GM12891 (cell line): ENCODE results near the gene DENND5B.
A peak's percentile ranks its signal among the peaks of the same experiment; 100 is the strongest.

Experiments used
- DNase-seq: peaks from one replicate; pipeline ENCODE4 v3.0.0; 2011; ENCODE audit warnings: low spot score; ENCODE audit not compliant: insufficient read length
- FAIRE-seq: peaks from 2 replicates; lab custom pipeline; 2011; peaks lifted over from hg19 to GRCh38; lab: Jason Lieb, UNC
- PAX5 ChIP-seq: IDR thresholded peaks from 2 replicates; pipeline ENCODE4 v1.6.1; 2011; ENCODE audit warnings: low read length, moderate library complexity, mild to moderate bottlenecking; ENCODE audit not compliant: insufficient read depth, severe bottlenecking
- POLR2A ChIP-seq: IDR thresholded peaks from 2 replicates; pipeline ENCODE4 v1.6.1; 2011; ENCODE audit warnings: low read depth, low read length, control low read depth
- POLR2AphosphoS5 ChIP-seq: IDR thresholded peaks from 2 replicates; pipeline ENCODE4 v1.6.1; 2011; ENCODE audit warnings: low read depth, low read length, control low read depth
- POU2F2 ChIP-seq: IDR thresholded peaks from 2 replicates; pipeline ENCODE4 v1.6.1; 2011; ENCODE audit warnings: low read depth, mild to moderate bottlenecking, control low read depth, low read length, moderate library complexity
- SPI1 ChIP-seq: IDR thresholded peaks from 2 replicates; pipeline ENCODE4 v1.6.1; 2011; ENCODE audit warnings: low read depth, low read length, control low read depth
- TAF1 ChIP-seq: IDR thresholded peaks from 2 replicates; pipeline ENCODE4 v1.6.1; 2011; ENCODE audit warnings: low read depth, low read length, control low read depth

Gene DENND5B

GRCh38 chr12:31366104-31366621, 224.8 kb downstream of the DENND5B start:
- no peak for TF ChIP-seq POLR2AphosphoS5
- TF ChIP-seq POLR2A = no peak
- no peak for TF ChIP-seq SPI1
- TF ChIP-seq POU2F2 = no peak
- no peak for TF ChIP-seq PAX5
- no peak for TF ChIP-seq TAF1
- DNase-seq (no peak), FAIRE-seq (no peak)

GRCh38 chr12:31363831-31364230, 227.1 kb downstream of the DENND5B start:
- DNase-seq (no peak), FAIRE-seq (no peak)
- TF ChIP-seq PAX5 = no peak
- no peak for TF ChIP-seq POLR2A
- TF ChIP-seq SPI1 = no peak

GRCh38 chr12:31363416-31363809, 227.5 kb downstream of the DENND5B start:
- TF ChIP-seq POU2F2 (no peak), POLR2AphosphoS5 (no peak), SPI1 (no peak), POLR2A (no peak), TAF1 (no peak), PAX5 (no peak)
- DNase-seq = no peak
- no peak for FAIRE-seq

- TF ChIP-seq POLR2A = no peak
- TF ChIP-seq SPI1 = no peak
- TF ChIP-seq PAX5 = no peak
- TF ChIP-seq POU2F2 = no peak
- DNase-seq (peak; percentile 27), FAIRE-seq (peak; percentile 68)
These were observed 228.0 kb downstream of the DENND5B start for GRCh38 chr12:31362759-31363415.

- FAIRE-seq (peak; percentile 33), DNase-seq (peak; percentile 30)
- TF ChIP-seq PAX5 = no peak
- no peak for TF ChIP-seq POLR2A
- no peak for TF ChIP-seq SPI1
- no peak for TF ChIP-seq POLR2AphosphoS5
- TF ChIP-seq TAF1 = no peak
- TF ChIP-seq POU2F2 = no peak
These were observed 228.7 kb downstream of the DENND5B start for GRCh38 chr12:31362115-31362758.

GRCh38 chr12:31361730-31362114, 229.2 kb downstream of the DENND5B start:
- TF ChIP-seq PAX5 (no peak), TAF1 (no peak), POU2F2 (no peak), POLR2A (no peak), SPI1 (no peak), POLR2AphosphoS5 (no peak)
- DNase-seq = no peak
- no peak for FAIRE-seq

- no peak for TF ChIP-seq TAF1
- no peak for TF ChIP-seq PAX5
- no peak for TF ChIP-seq POLR2A
- TF ChIP-seq POLR2AphosphoS5 = no peak
- TF ChIP-seq POU2F2 = no peak
- DNase-seq (no peak), FAIRE-seq (no peak)
These were observed 235.2 kb downstream of the DENND5B start for GRCh38 chr12:31355747-31356107.

GRCh38 chr12:31353750-31354708, 236.9 kb downstream of the DENND5B start:
- peak; percentile 59 for FAIRE-seq
- no peak for DNase-seq
- TF ChIP-seq TAF1 (no peak), SPI1 (no peak), PAX5 (no peak)

- FAIRE-seq = no peak
- TF ChIP-seq POLR2A (no peak), POU2F2 (no peak), SPI1 (no peak), POLR2AphosphoS5 (no peak), TAF1 (no peak), PAX5 (no peak)
- no peak for DNase-seq
These were observed 244.7 kb downstream of the DENND5B start for GRCh38 chr12:31346267-31346666.

GRCh38 chr12:31343139-31343538, 247.8 kb downstream of the DENND5B start:
- TF ChIP-seq SPI1 = no peak
- TF ChIP-seq TAF1 = no peak
- TF ChIP-seq PAX5 = no peak
- no peak for TF ChIP-seq POLR2AphosphoS5
- TF ChIP-seq POU2F2 = no peak
- TF ChIP-seq POLR2A = no peak
- no peak for FAIRE-seq
- DNase-seq = no peak
